Activated CD8-positive, alpha-beta memory T cell treated with anti-CD3 and anti-CD28 coated beads, Interleukin-2, amount 10 ng/mL, durations not matched to agents 7 days and 5 days (primary cell): ENCODE measurements around the gene UBXN11. TPM values are rescaled to one million over a fixed set of nuclear protein-coding genes. Genes with fewer than 3 reads are reported as not detected.
A peak's percentile ranks its signal among the peaks of the same experiment; 100 is the strongest.
"Not testable (repeated sequence)": the region's sequence is repeated elsewhere in the genome, so short reads cannot be mapped to it uniquely, and the experiment has no call there.

ENCODE experiments used
- ATAC-seq: fragments of 150-1000 bp; cut with Tn5 transposase; one replicate; pipeline ENCODE4 v1.10.0; 2021; ENCODE audit warnings: moderate library complexity
- CTCF ChIA-PET: fragments of 350-600 bp; sonication (Branson Sonifier 250); formaldehyde crosslinking; loops from one replicate; lab custom pipeline; 2021; ENCODE audit warnings: antibody characterized with exemption; lab: Charles Lee
- DNase-seq: peaks from one replicate; pipeline ENCODE4 v3.0.0-alpha.2; 2020
- H3K27ac Mint-ChIP-seq: one replicate; pipeline ENCODE4 v1.8.0; 2021; ENCODE audit warnings: mild to moderate bottlenecking, mixed read lengths
- H3K27me3 Mint-ChIP-seq: one replicate; pipeline ENCODE4 v1.8.0; 2021; ENCODE audit warnings: mixed read lengths
- H3K36me3 Mint-ChIP-seq: one replicate; pipeline ENCODE4 v1.8.0; 2021; ENCODE audit warnings: mild to moderate bottlenecking, mixed read lengths
- H3K4me1 Mint-ChIP-seq: one replicate; pipeline ENCODE4 v1.8.0; 2021; ENCODE audit warnings: mixed read lengths
- H3K4me3 Mint-ChIP-seq: one replicate; pipeline ENCODE4 v1.8.0; 2021; ENCODE audit warnings: mild to moderate bottlenecking, moderate library complexity, mixed read lengths
- H3K9me3 Mint-ChIP-seq: one replicate; pipeline ENCODE4 v1.8.0; 2022; ENCODE audit warnings: low read depth, mixed read lengths
- total RNA-seq, 2 experiments: library from RNA; stranded (reverse); gene quantifications; one replicate each; pipeline ENCODE4 v1.2.3, GENCODE V29; 2021

Gene UBXN11
- total RNA-seq, 2 experiments from 2014 or later = 27.7 to 39.3 TPM

DNA sequence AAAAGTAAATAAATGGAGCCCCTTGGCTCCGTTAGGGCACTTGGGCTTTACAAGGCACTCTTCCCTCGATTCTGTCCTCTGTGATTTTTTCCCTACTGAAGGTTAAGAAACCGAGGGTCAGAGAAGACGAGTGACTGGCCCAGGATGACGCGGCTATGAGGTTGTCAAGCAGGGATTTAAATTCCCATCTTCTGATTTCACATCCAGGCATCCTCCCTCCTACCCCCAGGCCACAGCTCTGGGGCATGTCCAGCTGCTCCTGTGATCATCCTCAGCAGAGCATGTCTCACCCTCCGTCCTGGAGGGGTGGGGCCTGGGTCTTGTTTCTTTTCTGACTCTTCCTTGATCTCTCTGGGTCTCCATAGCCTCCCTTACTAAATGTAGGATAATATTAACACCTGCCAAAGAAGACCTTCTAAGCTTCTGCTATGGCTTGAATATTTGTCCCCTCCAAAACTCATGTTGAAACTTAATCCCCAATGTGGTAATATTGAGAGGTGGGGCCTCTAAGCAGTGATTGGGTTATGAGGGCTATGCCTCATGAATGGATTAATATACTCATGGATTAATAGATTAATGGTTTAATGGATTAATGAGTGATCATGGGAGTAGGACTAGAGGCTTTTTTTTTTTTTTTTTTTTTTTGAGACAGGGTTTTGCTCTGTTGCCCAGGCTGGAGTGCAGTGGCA lies 42.9 kb upstream of the UBXN11 start:
- Mint-ChIP-seq H3K36me3 (no peaks in the 10 kb centered on the region), H3K27me3 (no peaks in the 10 kb centered on the region), H3K4me1 (peaks cover 2% of the 10 kb centered on the region), H3K27ac (no peak overlapping the region), H3K9me3 (no peaks in the 10 kb centered on the region), H3K4me3 (no peak overlapping the region)
- CTCF ChIA-PET = interaction anchor here (2.0 to 2.1 kb wide), 2 partner anchors 10 to 15 kb away, joined by 6 to 9 read pairs; no protein-coding TSS in a partner anchor
- no peak for ATAC-seq
- no peak for DNase-seq

DNA sequence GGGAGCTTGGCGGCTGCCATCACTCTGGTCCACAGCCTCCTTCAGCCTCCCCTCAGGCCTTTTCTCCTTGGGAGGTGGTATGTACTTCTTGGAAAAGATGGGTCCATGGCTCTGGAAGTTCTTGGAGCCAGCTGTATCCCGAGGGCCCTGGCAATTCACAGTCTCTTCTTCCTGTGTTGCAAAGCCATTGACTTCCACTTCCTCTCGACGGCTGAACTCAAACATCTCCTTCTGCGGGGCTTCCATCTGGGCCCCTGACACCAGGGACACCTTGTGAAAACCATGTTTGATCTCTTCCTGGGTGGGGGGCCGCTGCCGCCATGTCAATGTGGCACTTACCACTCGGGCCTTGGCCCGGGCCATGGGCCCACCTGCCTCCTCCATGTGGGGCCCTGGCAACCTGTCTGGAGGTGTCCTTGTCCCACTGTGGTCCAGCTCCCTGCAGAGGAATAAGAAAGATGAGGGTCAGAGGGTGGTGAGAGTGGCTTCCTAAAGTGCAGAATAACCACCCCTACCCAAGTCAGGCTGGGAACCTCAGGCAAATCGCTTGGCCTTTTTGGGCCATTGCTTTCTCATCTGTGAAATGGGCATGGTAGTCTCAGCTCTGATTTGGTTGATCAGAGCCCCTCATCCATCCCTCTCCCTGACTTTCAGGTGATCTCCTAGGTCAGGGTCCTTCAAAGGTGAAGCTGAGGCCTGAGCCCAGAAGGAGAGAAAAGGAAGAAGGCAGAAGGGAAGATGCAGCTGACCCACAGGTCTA lies 40.0 kb upstream of the UBXN11 start:
- no peak for DNase-seq
- no peak overlapping the region for H3K27ac Mint-ChIP-seq

DNA sequence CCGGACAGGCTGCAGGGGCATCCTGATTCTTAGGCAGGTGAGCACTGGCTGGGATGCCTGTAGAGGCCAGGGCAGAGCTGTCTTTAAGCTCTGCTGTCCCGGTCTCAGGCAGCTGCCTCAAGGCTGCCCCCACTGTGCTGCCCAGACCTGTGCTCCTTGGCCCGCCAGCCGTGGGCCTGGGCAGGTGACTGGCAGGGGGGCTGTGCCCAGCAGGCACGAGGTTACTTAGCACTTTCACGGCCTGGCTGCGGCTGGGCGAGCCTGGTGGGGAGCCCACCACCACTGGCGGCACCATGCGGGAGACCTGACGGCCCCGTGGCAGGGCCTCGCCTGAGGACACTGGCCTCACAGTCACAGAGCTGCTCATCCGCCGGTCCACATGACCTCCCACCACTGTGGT lies 39.3 kb upstream of the UBXN11 start:
- H3K4me1 Mint-ChIP-seq = no peaks in the 10 kb centered on the region
- H3K9me3 Mint-ChIP-seq = no peaks in the 10 kb centered on the region
- H3K36me3 Mint-ChIP-seq = no peaks in the 10 kb centered on the region
- H3K27me3 Mint-ChIP-seq = peaks cover 6% of the 10 kb centered on the region
- no peak for ATAC-seq
- no peak for DNase-seq
- H3K27ac Mint-ChIP-seq = no peak overlapping the region
- no peak overlapping the region for H3K4me3 Mint-ChIP-seq
- CTCF ChIA-PET = interaction anchor here (1.1 to 3.9 kb wide), 5 partner anchors 13 to 71 kb away, joined by 3 to 19 read pairs (median 10); no protein-coding TSS in a partner anchor

More for the DNA sequence above, 40.0 kb upstream of the UBXN11 start:
- CTCF ChIA-PET = interaction anchor here (0.9 to 3.9 kb wide), 8 partner anchors 8 to 71 kb away, joined by 3 to 19 read pairs (median 6); partner anchors contain the start of gene SH3BGRL3
- no peaks in the 10 kb centered on the region for H3K4me1 Mint-ChIP-seq
- H3K36me3 Mint-ChIP-seq = no peaks in the 10 kb centered on the region
- ATAC-seq = no peak
- no peak overlapping the region for H3K4me3 Mint-ChIP-seq
- peaks cover 6% of the 10 kb centered on the region for H3K27me3 Mint-ChIP-seq
- H3K9me3 Mint-ChIP-seq = no peaks in the 10 kb centered on the region

DNA sequence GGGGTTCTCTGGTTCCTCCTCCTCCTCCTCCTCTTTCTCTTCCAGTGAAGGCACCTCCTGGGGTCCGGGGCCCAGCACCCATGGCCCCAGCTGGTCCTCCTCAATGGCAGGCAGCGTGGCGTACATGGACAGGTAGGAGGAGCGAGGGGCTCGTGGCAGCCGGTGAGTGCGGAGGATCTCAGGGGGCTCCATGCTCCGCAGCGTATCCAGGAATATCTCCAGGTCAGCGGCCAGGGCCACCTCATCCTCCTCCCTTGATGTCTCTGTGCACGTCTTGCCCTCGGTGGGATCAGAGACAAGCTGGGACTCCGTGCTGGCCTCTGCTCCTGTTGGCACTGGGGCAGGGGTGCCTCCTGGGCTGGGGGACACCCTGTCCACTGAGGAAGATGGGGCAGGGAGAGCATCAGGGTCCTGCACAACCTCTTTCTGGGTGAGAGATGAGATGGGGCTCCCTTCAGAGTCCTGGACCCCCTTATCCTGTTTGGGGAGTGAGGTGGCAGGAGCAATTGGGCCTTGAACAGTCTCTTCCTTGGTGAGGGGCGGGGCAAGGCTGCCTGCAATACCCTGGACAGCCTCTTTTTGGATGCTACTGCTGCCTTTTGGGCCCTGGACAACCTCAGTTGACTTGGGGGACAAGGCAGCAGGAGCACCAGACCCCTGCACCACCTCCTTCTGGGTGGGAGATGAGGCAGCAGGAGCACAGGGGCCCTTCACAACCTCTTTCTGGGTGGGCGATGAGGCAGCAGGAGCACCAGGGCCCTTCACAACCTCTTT lies 37.9 kb upstream of the UBXN11 start:
- Mint-ChIP-seq H3K27ac (no peak overlapping the region), H3K36me3 (no peaks in the 10 kb centered on the region), H3K4me1 (no peaks in the 10 kb centered on the region), H3K4me3 (no peak overlapping the region), H3K27me3 (peaks cover 6% of the 10 kb centered on the region), H3K9me3 (no peaks in the 10 kb centered on the region)
- CTCF ChIA-PET = no interaction called here
- ATAC-seq (no peak), DNase-seq (no peak)

DNA sequence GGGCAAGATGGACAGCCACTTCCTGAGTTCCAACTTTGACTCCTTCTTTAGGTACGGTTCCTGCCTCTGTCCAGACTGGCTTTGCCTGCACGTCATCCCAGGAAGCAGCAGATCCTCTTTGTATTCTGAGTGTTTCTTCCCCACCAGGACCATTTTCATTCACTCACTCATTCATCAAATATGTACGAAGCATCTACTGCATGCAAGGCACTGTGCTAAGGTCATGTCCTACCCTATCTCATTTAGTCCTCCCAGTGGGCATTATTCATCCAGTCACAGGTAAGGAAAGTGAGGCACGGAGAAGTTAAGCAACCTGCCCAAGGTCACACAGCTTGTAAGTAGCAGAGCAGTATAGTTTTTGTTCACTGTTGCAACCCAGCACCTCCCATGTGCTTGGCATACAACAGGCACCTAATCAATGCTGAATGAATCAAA lies 33.6 kb upstream of the UBXN11 start:
- no peak overlapping the region for H3K27ac Mint-ChIP-seq
- CTCF ChIA-PET = interaction anchor here (1.4 kb wide), 1 partner anchor 18 kb away, joined by 5 read pairs; no protein-coding TSS in a partner anchor
- H3K9me3 Mint-ChIP-seq = no peaks in the 10 kb centered on the region
- H3K27me3 Mint-ChIP-seq = peaks cover 6% of the 10 kb centered on the region
- H3K4me3 Mint-ChIP-seq = no peak overlapping the region
- no peak for DNase-seq
- H3K36me3 Mint-ChIP-seq = no peaks in the 10 kb centered on the region
- H3K4me1 Mint-ChIP-seq = peaks cover 16% of the 10 kb centered on the region
- no peak for ATAC-seq

DNA sequence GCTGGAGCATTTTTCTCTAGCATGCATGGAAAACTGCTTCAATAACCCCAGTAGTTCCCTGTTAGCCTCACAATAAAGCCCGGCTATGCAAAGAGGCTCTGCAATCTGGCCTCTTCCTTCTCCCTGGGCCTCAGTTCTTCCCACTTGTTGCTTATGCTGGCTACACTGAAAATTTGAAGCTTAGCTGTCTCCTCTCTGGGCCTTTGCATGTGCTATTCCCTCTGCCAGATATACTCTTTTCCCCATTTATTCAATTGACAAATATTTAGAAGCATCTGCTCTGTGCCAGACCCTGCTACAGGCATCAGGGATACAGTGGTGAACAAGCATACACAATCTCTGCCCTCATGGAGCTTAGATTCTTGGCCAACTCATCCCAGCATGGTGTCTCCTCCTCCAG lies 32.2 kb upstream of the UBXN11 start:
- DNase-seq (no peak), ATAC-seq (no peak)
- Mint-ChIP-seq H3K4me1 (peaks cover 18% of the 10 kb centered on the region), H3K27ac (no peak overlapping the region), H3K36me3 (no peaks in the 10 kb centered on the region), H3K9me3 (no peaks in the 10 kb centered on the region), H3K27me3 (peaks cover 8% of the 10 kb centered on the region), H3K4me3 (no peak overlapping the region)
- CTCF ChIA-PET = interaction anchor here (1.0 to 2.4 kb wide), 9 partner anchors 9 to 105 kb away, joined by 3 to 7 read pairs (median 5); partner anchors contain the start of genes CEP85 and CRYBG2

DNA sequence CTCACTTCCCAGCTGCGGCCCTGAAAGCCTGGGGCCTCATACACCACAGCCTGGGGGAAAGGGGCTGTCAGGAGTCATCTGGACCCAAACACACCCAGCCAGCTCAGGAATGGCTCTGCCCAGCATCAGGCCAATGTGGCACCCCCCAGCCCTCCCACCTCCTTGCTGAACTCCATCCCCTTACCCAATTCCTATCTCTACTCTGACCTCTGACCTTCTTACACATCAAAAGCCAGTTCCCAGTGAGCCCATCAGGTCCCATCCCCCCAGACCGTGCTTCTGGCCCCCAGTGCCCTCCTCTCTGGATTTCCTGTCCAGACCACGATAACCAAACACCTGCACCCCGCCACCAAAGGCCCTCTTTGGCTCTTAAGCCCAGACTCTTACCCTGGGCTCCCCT lies 31.2 kb upstream of the UBXN11 start:
- Mint-ChIP-seq H3K27me3 (peaks cover 8% of the 10 kb centered on the region), H3K27ac (no peak overlapping the region), H3K4me1 (peaks cover 18% of the 10 kb centered on the region), H3K36me3 (no peaks in the 10 kb centered on the region), H3K9me3 (no peaks in the 10 kb centered on the region), H3K4me3 (no peak overlapping the region)
- ATAC-seq (no peak), DNase-seq (no peak)
- CTCF ChIA-PET = interaction anchor here (1.5 to 2.4 kb wide), 6 partner anchors 10 to 61 kb away, joined by 3 to 7 read pairs (median 5); partner anchors contain the start of gene CRYBG2

DNA sequence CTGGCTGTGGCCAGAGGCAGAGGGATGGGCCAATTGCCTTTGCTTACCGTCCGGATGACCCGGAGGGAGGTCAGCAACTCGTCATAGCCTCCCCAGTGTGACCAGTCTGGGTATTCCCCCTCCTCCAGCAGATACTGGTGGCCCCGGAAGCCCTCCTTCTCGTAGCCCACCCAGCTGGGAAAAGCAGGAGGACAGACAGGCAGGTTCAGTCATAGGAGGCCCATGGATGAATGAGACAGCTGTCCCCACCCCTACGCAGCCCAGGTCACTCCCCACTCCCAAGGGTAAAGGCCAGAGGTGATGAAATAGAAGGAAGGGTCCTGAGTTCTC lies 30.7 kb upstream of the UBXN11 start:
- Mint-ChIP-seq H3K4me3 (no peak overlapping the region), H3K27me3 (peaks cover 7% of the 10 kb centered on the region), H3K27ac (no peak overlapping the region), H3K4me1 (peaks cover 18% of the 10 kb centered on the region), H3K36me3 (no peaks in the 10 kb centered on the region), H3K9me3 (no peaks in the 10 kb centered on the region)
- DNase-seq (no peak), ATAC-seq (no peak)
- CTCF ChIA-PET = interaction anchor here (0.9 to 2.4 kb wide), 7 partner anchors 11 to 80 kb away, joined by 3 to 7 read pairs (median 4); partner anchors contain the start of gene CRYBG2

DNA sequence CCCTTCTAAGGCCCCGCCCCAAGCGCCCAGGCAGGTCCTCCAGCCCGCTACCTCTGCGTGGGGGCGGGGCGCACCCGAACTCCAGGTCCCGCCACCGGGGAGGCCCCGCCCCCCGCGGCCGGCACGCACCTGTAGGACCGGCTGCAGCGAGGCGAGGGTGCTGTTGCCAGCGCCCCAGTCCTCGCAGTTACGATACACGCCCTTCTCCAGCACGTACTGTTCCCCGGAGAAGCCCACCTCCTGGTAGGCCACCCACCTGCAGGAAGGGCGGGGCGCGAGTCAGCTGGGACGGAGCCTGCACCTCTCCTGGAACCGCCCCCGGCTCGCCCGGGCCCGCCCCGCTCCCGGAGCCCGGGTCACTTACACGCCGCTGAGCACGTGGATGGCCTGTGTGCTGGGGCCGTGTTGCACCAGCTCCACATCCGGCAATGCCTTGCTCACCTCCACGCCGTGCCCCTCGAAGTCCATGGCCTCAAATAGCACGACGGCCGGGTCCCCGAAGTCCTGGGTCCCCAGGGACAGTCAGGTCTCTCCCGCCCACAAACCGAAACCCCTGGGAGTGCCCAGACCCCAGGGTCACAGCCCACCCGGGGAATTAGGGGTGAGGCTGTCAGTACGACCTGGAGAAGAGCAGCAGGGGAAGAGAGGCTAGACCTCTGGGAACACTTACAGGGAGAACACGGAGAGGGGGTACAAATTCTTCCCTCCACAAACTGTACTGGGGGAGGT lies 30.2 kb upstream of the UBXN11 start:
- H3K4me1 Mint-ChIP-seq = peaks cover 18% of the 10 kb centered on the region
- ATAC-seq (peak; percentile 94), DNase-seq (peak; percentile 91)
- no peak overlapping the region for H3K27ac Mint-ChIP-seq
- H3K4me3 Mint-ChIP-seq = peak overlapping the region; percentile 89
- peaks cover 2% of the 10 kb centered on the region for H3K27me3 Mint-ChIP-seq
- CTCF ChIA-PET = interaction anchor here (0.9 to 1.9 kb wide), 9 partner anchors 15 to 102 kb away, joined by 3 to 8 read pairs (median 5); partner anchors contain the start of genes CD52 and CEP85
- H3K9me3 Mint-ChIP-seq = no peaks in the 10 kb centered on the region
- no peaks in the 10 kb centered on the region for H3K36me3 Mint-ChIP-seq

DNA sequence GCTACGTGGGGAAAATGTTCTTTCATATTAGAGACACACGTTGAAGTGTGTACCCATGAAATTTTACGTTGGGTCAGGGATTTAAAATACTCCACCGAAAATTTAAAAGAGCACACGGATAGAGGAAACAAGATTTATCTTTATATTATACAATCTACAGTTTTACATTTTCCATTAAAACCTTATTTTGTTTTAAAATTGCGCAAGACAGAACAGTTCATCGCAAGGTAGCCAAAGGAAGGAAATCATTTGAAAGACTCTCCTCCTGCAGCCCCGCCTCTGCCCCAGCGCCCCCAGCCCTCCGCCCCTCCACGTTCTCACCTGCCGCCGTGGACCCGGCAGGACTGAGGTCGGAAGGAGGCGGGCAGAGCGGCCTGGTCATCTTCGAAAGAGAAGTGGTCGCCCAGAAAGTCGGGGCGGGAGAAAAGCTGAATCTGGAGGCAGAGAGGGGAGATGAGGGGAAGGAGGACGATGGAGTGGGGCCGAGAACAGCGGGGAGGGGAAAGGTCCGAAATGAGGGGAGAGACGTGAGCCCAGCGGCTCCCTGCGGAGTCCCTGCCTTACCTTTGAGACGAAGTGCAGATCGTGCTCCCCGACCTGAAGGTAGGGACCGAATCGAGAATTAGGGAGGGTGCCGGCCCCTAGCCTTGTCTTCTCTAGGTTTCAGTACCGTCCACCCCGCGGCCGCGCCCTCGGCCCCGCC lies 29.5 kb upstream of the UBXN11 start:
- Mint-ChIP-seq H3K27me3 (peaks cover 2% of the 10 kb centered on the region), H3K27ac (peak overlapping the region; percentile 77), H3K4me3 (peak overlapping the region; percentile 89), H3K9me3 (no peaks in the 10 kb centered on the region), H3K36me3 (no peaks in the 10 kb centered on the region), H3K4me1 (peaks cover 18% of the 10 kb centered on the region)
- CTCF ChIA-PET = interaction anchor here (0.9 to 1.9 kb wide), 10 partner anchors 14 to 166 kb away, joined by 3 to 8 read pairs (median 4); partner anchors contain the start of genes CD52, CEP85 and ZNF593
- no peak for DNase-seq
- peak; percentile 22 for ATAC-seq

DNA sequence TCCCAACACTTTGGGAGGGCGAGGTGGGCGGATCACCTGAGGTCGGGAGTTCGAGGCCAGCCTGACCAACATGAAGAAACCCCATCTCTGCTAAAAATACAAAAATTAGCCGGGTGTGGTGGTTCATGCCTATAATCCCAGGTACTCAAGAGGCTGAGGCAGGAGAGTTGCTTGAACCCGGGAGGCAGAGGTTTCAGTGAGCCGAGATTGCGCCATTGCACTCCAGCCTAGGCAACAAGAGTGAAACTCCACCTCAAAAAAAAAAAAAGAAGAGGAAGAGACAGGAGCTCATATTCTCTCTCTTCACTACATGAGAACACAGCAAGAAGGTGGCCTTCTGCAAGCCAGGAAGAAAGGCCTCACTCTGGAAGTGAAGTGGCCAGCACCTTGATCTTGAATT lies 26.9 kb upstream of the UBXN11 start:
- H3K4me1 Mint-ChIP-seq = peaks cover 18% of the 10 kb centered on the region
- DNase-seq = not testable (repeated sequence)

DNA sequence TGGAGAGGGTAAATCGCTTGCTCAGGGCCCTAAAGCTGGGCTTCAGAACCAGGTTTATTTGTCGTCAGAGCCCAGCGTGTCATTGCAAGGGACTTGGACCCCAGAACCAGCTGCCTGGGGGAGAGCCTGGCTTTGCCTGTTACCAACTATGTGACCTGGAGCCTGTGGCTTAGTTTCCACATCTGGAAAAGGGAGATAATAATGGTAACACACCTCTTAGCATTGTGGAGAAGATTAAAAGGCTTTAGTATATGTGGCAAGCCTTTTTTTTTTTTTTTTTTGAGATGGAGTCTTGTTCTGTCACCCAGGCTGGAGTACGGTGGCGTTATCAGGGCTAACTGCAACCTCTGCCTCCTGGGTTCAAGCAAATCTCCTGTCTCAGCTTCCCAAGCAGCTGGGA lies 23.8 kb upstream of the UBXN11 start:
- Mint-ChIP-seq H3K36me3 (peaks cover 2% of the 10 kb centered on the region), H3K9me3 (no peaks in the 10 kb centered on the region), H3K27ac (no peak overlapping the region), H3K4me1 (peaks cover 5% of the 10 kb centered on the region), H3K27me3 (peaks cover 2% of the 10 kb centered on the region), H3K4me3 (no peak overlapping the region)
- CTCF ChIA-PET = interaction anchor here (0.7 to 1.6 kb wide), 6 partner anchors 8 to 62 kb away, joined by 3 to 8 read pairs (median 4); no protein-coding TSS in a partner anchor
- DNase-seq = no peak
- ATAC-seq = no peak

More for the DNA sequence above, 26.9 kb upstream of the UBXN11 start:
- H3K36me3 Mint-ChIP-seq, H3K4me3 Mint-ChIP-seq, H3K27me3 Mint-ChIP-seq, ATAC-seq, H3K9me3 Mint-ChIP-seq, H3K27ac Mint-ChIP-seq: not testable (repeated sequence)
- CTCF ChIA-PET = interaction anchor here (0.8 to 2.4 kb wide), 3 partner anchors 11 to 99 kb away, joined by 3 to 12 read pairs (median 6); partner anchors contain the start of gene CEP85
